ENCODE results near the gene ATP6V0C.

The ATP6V0C gene

DNA sequence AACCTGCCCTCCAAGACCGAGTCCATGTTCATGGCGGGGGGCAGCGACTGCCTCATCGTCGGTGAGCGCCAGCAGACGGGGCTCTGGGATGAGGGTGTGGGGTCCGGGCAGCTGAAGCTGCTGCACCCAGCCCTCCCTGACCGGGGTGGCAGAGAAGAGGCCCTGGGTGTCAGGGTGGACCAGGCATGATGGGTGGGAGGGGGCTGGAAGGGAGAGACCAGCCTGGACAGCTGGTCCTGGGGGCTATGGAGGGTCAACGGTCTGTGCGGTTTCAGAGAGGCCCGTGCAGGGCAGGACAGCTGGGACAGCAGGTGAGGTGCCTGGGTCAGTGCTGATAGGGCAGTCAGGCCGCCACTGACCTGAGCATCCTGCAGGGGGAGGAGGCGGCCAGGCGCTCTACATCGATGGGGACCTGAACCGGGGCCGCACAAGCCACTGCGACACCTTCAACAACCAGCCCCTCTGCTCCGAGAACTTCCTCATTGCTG is 13.3 kb upstream of the ATP6V0C start:
- TF ChIP-seq, protein P1, sequence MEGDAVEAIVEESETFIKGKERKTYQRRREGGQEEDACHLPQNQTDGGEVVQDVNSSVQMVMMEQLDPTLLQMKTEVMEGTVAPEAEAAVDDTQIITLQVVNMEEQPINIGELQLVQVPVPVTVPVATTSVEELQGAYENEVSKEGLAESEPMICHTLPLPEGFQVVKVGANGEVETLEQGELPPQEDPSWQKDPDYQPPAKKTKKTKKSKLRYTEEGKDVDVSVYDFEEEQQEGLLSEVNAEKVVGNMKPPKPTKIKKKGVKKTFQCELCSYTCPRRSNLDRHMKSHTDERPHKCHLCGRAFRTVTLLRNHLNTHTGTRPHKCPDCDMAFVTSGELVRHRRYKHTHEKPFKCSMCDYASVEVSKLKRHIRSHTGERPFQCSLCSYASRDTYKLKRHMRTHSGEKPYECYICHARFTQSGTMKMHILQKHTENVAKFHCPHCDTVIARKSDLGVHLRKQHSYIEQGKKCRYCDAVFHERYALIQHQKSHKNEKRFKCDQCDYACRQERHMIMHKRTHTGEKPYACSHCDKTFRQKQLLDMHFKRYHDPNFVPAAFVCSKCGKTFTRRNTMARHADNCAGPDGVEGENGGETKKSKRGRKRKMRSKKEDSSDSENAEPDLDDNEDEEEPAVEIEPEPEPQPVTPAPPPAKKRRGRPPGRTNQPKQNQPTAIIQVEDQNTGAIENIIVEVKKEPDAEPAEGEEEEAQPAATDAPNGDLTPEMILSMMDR (IDR thresholded peaks at IDR 0.05; ENCODE audit: low read depth, low read length): no peak
- no peak for DNase-seq (ENCODE audit: extremely low read depth, low read depth)

- no peak for DNase-seq (ENCODE audit: extremely low read depth, low read depth)
- TF ChIP-seq, protein P1 (IDR thresholded peaks at IDR 0.05; ENCODE audit: low read depth, low read length): peak; percentile 96
Observed at GRCh38 chr16:2500918-2501750, 12.6 kb upstream of the ATP6V0C start.

GRCh38 chr16:2501946-2502895 is 11.5 kb upstream of the ATP6V0C start:
- DNase-seq (ENCODE audit: extremely low read depth, low read depth): no peak
- TF ChIP-seq, protein P1 (IDR thresholded peaks at IDR 0.05; ENCODE audit: low read depth, low read length): no peak

DNA sequence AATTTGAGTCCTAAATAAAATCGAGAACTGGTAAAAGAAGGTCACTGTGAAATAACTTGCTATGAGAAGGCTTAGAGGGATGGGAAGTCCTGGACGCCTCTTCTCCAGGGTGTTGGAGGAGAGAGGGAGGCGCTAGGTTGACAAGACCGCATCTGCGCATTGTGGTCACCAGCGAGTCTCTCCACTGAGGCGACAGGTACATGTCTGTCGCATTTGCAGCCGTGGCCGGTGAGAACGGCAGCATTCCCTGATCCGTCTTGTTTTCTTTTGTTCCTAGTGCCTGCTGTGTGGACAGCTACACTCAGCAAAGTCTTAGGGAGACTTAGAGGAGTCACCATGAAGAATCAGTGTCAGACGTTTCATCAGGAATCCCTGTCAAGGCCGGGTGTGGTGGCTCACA is 8.1 kb upstream of the ATP6V0C start:
- DNase-seq (ENCODE audit: extremely low read depth, low read depth): no peak
- TF ChIP-seq, protein P1 (IDR thresholded peaks at IDR 0.05; ENCODE audit: low read depth, low read length): no peak

DNA sequence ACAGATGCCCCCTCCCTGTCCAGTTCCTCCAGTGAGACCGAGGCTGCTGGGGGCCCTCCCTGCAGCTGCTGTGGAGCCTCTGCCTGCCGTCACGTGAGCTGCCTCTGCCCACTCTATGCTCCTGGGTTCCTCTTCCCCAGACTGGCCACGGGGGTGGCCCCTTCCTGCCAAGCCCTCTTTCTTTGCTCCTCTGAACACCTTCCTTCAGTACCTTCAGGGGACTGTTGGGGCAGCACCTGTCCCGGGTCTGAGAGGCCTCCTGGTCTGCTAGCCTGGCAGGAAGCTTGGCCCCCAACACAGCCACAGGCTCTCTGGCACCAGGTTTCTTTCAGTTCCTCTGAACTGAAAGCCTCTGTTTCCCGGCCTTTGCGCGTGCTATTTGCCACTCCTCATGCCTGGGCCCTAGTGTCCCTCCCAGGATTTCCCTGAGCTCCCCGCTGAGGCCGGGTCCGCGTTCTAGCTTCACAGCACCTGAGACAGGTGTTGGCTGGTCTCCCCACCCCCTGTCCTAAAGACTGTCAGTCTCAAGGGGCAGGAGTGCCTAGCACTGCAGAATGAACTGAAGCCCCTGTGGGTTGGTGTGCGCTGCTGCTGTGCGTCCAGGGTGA is 6.6 kb upstream of the ATP6V0C start:
- TF ChIP-seq, protein P1 (IDR thresholded peaks at IDR 0.05; ENCODE audit: low read depth, low read length): no peak

GRCh38 chr16:2507665-2508064 is 6.1 kb upstream of the ATP6V0C start:
- no peak for DNase-seq (ENCODE audit: extremely low read depth, low read depth)
- TF ChIP-seq, protein P1 (IDR thresholded peaks at IDR 0.05; ENCODE audit: low read depth, low read length): no peak

More for the DNA sequence above, 6.6 kb upstream of the ATP6V0C start:
- no peak for DNase-seq (ENCODE audit: extremely low read depth, low read depth)

Data from AG09319 (cell line).